ENCODE results near the gene VAV3.

VAV3 gene

DNA sequence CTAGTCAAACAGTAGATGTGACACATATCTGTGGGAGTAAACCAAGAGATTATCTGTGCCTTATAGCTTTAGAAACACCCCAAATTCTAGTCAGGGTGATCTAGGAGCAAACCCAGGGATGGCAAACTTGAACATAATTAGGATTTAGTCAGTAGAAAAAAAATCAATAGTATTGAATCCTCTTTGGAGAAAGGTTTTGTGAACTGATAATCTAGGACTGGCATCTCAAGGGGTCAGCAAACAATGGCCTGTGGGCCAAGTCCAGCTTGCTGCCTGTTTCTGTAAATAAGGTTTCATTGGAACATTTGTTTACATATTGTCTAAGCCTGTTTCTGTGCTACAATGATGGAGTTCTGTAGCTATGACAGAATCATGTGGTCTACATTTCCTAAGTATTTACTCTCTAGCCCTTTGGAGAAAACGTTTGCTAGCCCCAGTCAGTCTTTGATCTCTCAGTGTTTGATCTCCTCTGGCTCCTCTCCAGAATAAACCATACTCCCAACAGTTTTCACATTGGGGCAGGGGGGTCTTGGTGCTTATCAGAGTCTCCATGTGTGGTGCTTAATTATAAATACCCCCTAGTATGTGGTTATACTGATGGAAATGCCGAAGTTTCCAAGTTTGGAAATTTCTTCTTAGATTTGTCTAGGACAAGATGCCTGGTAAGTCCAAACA is 438.3 kb downstream of the VAV3 start:
- H3K9me3 ChIP-seq (ENCODE audit: control insufficient read depth, low read length), result no peaks in the 10 kb centered on the region
- 40 to 80% methylated on average over 1 of the region's 2 CpGs for WGBS, 2 experiments (ENCODE audit: insufficient coverage in 2 of 2)
- H3K36me3 ChIP-seq (ENCODE audit: control insufficient read depth, insufficient read depth, low read length), result no peaks in the 10 kb centered on the region
- H3K4me3 ChIP-seq (ENCODE audit: extremely low read depth, insufficient read depth, low read length, poor library complexity, severe bottlenecking), result no peak overlapping the region
- H3K4me1 ChIP-seq (ENCODE audit: control insufficient read depth, insufficient read depth, low read length, poor library complexity, severe bottlenecking), result peaks cover 6% of the 10 kb centered on the region
- no peak overlapping the region for H3K27ac ChIP-seq (ENCODE audit: low read depth, low read length, severe bottlenecking)

DNA sequence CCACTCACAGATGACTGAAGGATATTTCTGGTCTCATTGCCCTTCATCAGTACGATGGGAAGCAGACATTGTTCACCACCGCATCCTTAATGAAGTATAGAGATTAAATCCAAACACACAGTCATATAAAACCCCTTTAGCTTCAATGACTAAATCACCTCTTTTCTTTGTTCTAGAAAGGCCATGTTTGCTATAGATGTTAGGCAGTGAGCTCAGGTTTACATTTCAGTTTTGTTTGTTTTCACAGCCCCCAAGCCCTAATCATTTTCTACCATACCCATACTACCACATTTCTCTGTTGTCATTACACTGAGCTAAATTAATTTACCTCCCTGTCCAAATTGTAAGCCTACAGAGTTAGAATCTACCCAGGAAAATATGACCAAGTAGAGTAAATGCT is 439.0 kb downstream of the VAV3 start:
- WGBS, 2 experiments (ENCODE audit: insufficient coverage in 2 of 2), result no CpG with 5 or more reads among the region's 2 CpGs
- Histone ChIP-seq H3K9me3 (ENCODE audit: control insufficient read depth, low read length) (no peaks in the 10 kb centered on the region), H3K27ac (ENCODE audit: low read depth, low read length, severe bottlenecking) (no peak overlapping the region), H3K4me1 (ENCODE audit: control insufficient read depth, insufficient read depth, low read length, poor library complexity, severe bottlenecking) (peaks cover 6% of the 10 kb centered on the region), H3K36me3 (ENCODE audit: control insufficient read depth, insufficient read depth, low read length) (no peaks in the 10 kb centered on the region), H3K4me3 (ENCODE audit: extremely low read depth, insufficient read depth, low read length, poor library complexity, severe bottlenecking) (no peak overlapping the region)

DNA sequence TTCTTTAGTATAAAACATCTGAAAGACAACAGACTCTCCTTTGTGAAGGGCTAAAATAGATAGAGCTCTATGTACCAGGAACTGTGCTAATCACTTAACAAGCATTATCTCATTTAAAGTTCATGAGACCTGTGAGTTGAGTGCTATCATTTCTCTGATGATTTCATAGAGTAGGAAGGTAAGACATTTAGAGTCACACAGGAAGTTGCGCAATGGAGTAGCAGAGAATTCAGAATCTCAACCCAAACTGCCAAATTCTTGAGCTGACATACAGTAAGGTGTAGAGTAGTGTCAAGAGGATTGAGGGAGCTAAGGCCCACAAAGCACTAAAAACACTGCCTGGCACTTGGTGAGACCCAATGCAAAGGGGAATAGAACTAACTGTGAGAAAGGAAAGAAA is 439.8 kb downstream of the VAV3 start:
- H3K36me3 ChIP-seq (ENCODE audit: control insufficient read depth, insufficient read depth, low read length), result no peaks in the 10 kb centered on the region
- no peak overlapping the region for H3K27ac ChIP-seq (ENCODE audit: low read depth, low read length, severe bottlenecking)
- H3K4me1 ChIP-seq (ENCODE audit: control insufficient read depth, insufficient read depth, low read length, poor library complexity, severe bottlenecking), result peaks cover 6% of the 10 kb centered on the region
- H3K4me3 ChIP-seq (ENCODE audit: extremely low read depth, insufficient read depth, low read length, poor library complexity, severe bottlenecking), result no peak overlapping the region
- 100% methylated on average over 1 of the region's 1 CpG for WGBS, 2 experiments (ENCODE audit: insufficient coverage in 2 of 2)
- no peaks in the 10 kb centered on the region for H3K9me3 ChIP-seq (ENCODE audit: control insufficient read depth, low read length)

DNA sequence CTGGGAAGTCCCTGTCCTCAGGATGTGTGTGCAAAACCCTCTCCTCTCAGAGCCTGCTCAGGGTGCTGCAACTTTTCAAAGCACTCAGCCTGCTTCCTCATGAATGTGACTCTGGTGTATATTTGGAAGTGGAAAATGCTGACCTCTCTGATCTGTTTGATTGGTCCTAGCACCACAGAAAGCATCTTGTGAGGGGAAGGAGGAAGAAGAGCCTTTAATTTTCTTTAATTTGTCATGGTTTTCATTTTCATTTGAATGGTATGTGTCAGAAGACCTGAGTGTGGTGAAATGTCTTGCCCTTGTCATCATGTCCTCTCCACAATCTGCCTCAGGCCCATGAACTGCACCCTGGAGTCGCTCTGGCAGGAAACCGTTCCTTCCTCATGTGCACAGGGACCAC is 440.7 kb downstream of the VAV3 start:
- peaks cover 6% of the 10 kb centered on the region for H3K4me1 ChIP-seq (ENCODE audit: control insufficient read depth, insufficient read depth, low read length, poor library complexity, severe bottlenecking)
- H3K4me3 ChIP-seq (ENCODE audit: extremely low read depth, insufficient read depth, low read length, poor library complexity, severe bottlenecking), result no peak overlapping the region
- no peaks in the 10 kb centered on the region for H3K36me3 ChIP-seq (ENCODE audit: control insufficient read depth, insufficient read depth, low read length)
- no peak overlapping the region for H3K27ac ChIP-seq (ENCODE audit: low read depth, low read length, severe bottlenecking)
- 100% methylated on average over 1 of the region's 2 CpGs; no CpG with 5 or more reads in 1 of the 2 experiments for whole genome bisulfite sequencing, 2 experiments (ENCODE audit: insufficient coverage in 2 of 2)
- no peaks in the 10 kb centered on the region for H3K9me3 ChIP-seq (ENCODE audit: control insufficient read depth, low read length)

DNA sequence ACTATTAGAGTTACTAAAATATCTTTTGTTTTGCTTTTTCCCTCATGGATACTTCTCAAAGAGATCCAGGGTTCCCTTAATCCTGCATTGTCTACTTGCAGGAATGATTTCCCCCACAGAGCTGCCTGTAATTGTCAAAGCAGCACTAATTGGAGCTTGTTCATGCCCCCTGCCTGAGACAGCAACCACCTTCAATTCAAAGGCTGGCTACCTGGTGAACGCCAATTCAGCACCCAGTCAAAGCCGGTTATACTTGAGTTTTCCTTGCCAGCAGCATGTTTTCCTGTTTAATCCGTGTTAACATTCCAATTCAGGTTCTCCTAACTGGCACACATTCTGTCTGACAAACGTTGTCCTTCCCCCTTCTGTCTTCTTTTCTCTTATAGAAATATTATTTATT is 441.2 kb downstream of the VAV3 start:
- H3K9me3 ChIP-seq (ENCODE audit: control insufficient read depth, low read length), result no peaks in the 10 kb centered on the region
- no peaks in the 10 kb centered on the region for H3K36me3 ChIP-seq (ENCODE audit: control insufficient read depth, insufficient read depth, low read length)
- no peak overlapping the region for H3K27ac ChIP-seq (ENCODE audit: low read depth, low read length, severe bottlenecking)
- no peak overlapping the region for H3K4me3 ChIP-seq (ENCODE audit: extremely low read depth, insufficient read depth, low read length, poor library complexity, severe bottlenecking)
- WGBS, 2 experiments (ENCODE audit: insufficient coverage in 2 of 2), result 76 to 92% methylated on average over 3 of the region's 4 CpGs
- peaks cover 6% of the 10 kb centered on the region for H3K4me1 ChIP-seq (ENCODE audit: control insufficient read depth, insufficient read depth, low read length, poor library complexity, severe bottlenecking)

DNA sequence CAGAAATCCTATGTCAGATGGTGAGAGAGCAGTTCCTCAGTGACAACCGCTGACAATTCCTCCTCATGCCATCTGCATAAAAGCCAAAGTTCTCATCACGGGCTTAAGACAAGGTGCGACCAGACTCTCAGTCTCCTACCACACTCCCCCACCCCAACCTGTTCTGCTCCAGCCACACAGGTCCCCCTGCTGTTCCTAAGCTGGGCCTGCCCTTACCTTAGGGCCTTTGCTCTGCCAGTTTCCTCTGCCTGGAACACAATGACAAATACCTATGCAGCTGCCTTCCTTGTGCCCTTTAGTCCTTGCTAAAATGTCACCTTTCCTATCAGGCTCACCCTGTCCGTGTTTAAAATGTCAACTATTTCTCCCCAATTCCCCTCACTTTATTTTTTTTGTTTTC is 441.9 kb downstream of the VAV3 start:
- H3K9me3 ChIP-seq (ENCODE audit: control insufficient read depth, low read length), result no peaks in the 10 kb centered on the region
- no peaks in the 10 kb centered on the region for H3K36me3 ChIP-seq (ENCODE audit: control insufficient read depth, insufficient read depth, low read length)
- 52 to 70% methylated on average over 3 to 4 of the region's 4 CpGs for WGBS, 2 experiments (ENCODE audit: insufficient coverage in 2 of 2)
- peaks cover 6% of the 10 kb centered on the region for H3K4me1 ChIP-seq (ENCODE audit: control insufficient read depth, insufficient read depth, low read length, poor library complexity, severe bottlenecking)
- H3K4me3 ChIP-seq (ENCODE audit: extremely low read depth, insufficient read depth, low read length, poor library complexity, severe bottlenecking), result no peak overlapping the region
- no peak overlapping the region for H3K27ac ChIP-seq (ENCODE audit: low read depth, low read length, severe bottlenecking)

All from mesodermal cell (in vitro differentiated cells).